ENCODE measurements around the gene FAM32A. TPM values are rescaled to one million over a fixed set of nuclear protein-coding genes. Genes with fewer than 3 reads are reported as not detected.

FAM32A gene
- total and polyA plus RNA-seq, 7 donors: 86.9 to 239 (median 93.8) TPM

DNA sequence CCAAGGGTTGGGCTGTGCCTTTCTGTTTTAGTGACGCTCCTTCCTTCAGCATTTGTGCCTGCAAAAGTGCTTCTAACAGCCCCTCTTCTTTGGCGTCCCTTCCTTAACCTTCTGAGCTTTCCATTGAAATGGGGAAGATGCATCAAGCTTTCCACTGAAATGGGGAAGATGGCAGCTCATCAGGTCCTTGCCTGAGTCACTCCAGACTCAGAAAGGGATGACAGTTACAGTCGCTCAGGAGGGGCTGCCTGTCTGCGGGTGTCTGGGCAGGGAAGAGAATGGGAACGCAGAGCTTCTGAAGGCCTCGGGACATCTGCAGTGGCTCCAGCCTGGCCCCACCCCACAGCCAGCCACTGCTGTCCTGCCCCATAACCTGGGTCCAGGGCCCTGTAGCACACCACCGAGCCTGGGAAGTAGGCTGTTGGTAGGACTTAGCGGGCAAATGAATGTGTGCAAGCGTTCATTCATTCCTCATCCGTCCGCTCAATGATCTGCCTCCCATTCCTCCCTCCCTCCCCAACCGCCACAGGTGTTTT, 22.3 kb downstream of the FAM32A start:
- Histone ChIP-seq H3K9me3 (no peaks in the 10 kb centered on the region), H3K27ac (no peak overlapping the region), H3K27me3 (no peaks in the 10 kb centered on the region), H3K4me3 (no peak overlapping the region), H3K36me3 (peaks cover 20 to 91% (median 53%) of the 10 kb centered on the region in 4 donors), H3K4me1 (peaks cover 0 to 7% (median 2%) of the 10 kb centered on the region in 4 donors)
- DNase-seq: peak; percentile 46
- intact Hi-C loops (cut with DNase I): no loop called here
- WGBS, 2 donors: 89 to 95% methylated on average over 12 of the region's 12 CpGs
- TF ChIP-seq POLR2A (IDR thresholded peaks at IDR 0.05) (no peak), EP300 (IDR thresholded peaks at IDR 0.05) (no peak), POLR2AphosphoS5 (IDR thresholded peaks at IDR 0.05) (no peak)
- TF ChIP-seq, protein P1, sequence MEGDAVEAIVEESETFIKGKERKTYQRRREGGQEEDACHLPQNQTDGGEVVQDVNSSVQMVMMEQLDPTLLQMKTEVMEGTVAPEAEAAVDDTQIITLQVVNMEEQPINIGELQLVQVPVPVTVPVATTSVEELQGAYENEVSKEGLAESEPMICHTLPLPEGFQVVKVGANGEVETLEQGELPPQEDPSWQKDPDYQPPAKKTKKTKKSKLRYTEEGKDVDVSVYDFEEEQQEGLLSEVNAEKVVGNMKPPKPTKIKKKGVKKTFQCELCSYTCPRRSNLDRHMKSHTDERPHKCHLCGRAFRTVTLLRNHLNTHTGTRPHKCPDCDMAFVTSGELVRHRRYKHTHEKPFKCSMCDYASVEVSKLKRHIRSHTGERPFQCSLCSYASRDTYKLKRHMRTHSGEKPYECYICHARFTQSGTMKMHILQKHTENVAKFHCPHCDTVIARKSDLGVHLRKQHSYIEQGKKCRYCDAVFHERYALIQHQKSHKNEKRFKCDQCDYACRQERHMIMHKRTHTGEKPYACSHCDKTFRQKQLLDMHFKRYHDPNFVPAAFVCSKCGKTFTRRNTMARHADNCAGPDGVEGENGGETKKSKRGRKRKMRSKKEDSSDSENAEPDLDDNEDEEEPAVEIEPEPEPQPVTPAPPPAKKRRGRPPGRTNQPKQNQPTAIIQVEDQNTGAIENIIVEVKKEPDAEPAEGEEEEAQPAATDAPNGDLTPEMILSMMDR (IDR thresholded peaks at IDR 0.05): no peak

DNA sequence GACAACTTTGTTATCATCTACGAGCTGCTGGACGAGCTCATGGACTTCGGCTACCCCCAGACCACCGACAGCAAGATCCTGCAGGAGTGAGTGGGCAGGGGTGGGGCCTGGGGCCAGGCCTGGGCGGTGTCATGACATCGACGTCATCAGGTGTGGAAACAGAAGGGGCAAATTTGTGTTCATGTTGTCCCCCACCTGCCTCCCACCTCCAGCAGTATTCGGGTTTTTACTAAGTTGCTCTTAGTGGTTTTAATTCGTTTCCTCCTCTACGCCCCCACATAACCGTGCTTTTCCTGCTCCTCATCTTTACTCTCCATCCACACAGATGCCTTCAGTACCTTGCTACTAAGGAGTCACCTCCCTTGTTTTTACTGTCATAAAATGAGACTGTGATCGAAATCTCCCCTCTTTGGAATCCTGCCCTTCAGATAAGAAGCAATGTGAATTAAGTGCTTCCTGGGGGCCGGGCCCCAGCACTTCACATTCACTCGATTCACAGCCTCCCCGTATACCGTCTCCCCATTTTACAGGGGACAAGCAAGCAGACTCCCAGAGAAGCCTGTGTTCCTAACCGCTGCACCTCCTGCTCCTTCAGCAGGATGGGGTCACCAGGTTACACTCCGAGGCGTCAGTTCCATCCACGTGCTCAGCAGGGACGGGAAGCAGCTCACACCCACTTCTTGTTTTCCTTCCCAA, 23.0 kb downstream of the FAM32A start:
- Histone ChIP-seq H3K27ac (no peak overlapping the region), H3K4me1 (peaks cover 0 to 7% (median 2%) of the 10 kb centered on the region in 4 donors), H3K36me3 (peaks cover 20 to 85% (median 47%) of the 10 kb centered on the region in 4 donors), H3K4me3 (no peak overlapping the region), H3K27me3 (no peaks in the 10 kb centered on the region), H3K9me3 (no peaks in the 10 kb centered on the region)
- TF ChIP-seq, protein P1 (IDR thresholded peaks at IDR 0.05): no peak
- TF ChIP-seq POLR2AphosphoS5 (IDR thresholded peaks at IDR 0.05) (no peak), EP300 (IDR thresholded peaks at IDR 0.05) (no peak), POLR2A (IDR thresholded peaks at IDR 0.05) (no peak)
- DNase-seq: peak; percentile 43
- WGBS, 2 donors: 83 to 91% methylated on average over 21 of the region's 21 CpGs
- intact Hi-C loops (cut with DNase I): no loop called here

DNA sequence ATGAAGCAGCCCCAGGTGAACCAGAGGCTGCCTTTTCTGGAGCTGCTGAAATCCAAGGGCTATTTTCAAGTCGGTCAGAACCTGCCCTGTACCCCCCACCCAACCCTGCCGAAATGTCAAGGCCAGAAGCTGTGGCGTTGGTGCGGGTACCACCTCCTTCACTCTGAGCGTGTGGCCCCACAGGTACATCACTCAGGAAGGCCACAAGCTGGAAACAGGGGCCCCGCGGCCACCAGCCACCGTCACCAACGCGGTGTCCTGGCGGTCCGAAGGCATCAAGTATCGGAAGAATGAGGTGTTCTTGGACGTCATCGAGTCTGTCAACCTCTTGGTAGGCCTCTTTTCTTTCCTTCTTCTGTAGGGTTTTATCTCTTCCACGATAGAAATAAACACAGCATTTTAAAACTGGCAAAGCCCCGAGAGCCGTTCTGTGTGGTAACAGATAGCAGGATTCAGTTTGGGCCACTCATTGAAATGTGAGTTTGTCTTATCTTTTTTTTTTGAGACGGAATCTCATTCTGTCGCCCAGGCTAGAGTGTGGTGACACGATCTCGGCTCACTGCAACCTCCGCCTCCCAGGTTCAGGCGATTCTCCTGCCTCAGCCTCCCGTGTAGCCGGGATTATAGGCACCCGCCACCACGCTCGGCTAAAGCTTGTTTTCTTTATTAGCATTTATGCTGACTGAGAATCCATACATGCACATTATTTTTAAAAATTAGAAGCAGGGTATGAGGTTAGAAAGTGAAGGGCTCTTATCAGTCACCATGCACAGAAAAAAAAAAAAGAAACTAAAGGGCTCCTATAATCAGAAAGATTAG, 23.8 kb downstream of the FAM32A start:
- DNase-seq: peak; percentile 40
- TF ChIP-seq POLR2A (IDR thresholded peaks at IDR 0.05) (no peak), EP300 (IDR thresholded peaks at IDR 0.05) (no peak), POLR2AphosphoS5 (IDR thresholded peaks at IDR 0.05) (no peak)
- TF ChIP-seq, protein P1 (IDR thresholded peaks at IDR 0.05): no peak
- no peaks in the 10 kb centered on the region for H3K9me3 ChIP-seq
- no peak overlapping the region for H3K4me3 ChIP-seq
- intact Hi-C loops (cut with DNase I): no loop called here
- H3K36me3 ChIP-seq: peaks cover 13 to 76% (median 39%) of the 10 kb centered on the region in 4 donors
- H3K27ac ChIP-seq: no peak overlapping the region
- no peaks in the 10 kb centered on the region for H3K27me3 ChIP-seq
- 95 to 96% methylated on average over 29 of the region's 29 CpGs for WGBS, 2 donors
- H3K4me1 ChIP-seq: peaks cover 0 to 7% (median 2%) of the 10 kb centered on the region in 4 donors

DNA sequence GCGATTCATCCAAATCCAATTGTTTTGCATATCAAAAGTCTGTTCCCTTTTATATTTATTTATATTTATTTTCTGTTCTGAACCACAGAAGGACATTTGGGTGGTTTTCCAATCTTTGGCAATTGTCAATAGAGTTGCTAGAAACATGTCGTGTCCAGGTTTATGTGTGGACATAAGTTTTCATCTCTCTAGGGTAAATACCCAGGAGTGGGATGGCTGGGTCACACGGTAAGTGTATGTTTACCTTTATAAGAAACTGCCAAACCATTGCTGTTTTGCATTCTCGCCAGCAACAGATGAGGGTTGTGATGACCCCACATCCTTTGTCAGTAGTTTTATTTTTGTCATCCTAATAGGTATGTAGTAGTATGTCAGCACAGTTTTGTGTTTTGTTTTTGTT, 25.0 kb downstream of the FAM32A start:
- Histone ChIP-seq H3K27me3 (no peaks in the 10 kb centered on the region), H3K4me3 (no peak overlapping the region), H3K36me3 (peaks cover 13 to 73% (median 33%) of the 10 kb centered on the region in 4 donors), H3K9me3 (no peaks in the 10 kb centered on the region), H3K4me1 (peaks cover 0 to 7% (median under 1%) of the 10 kb centered on the region in 4 donors), H3K27ac (no peak overlapping the region)
- TF ChIP-seq POLR2AphosphoS5 (IDR thresholded peaks at IDR 0.05): no peak
- TF ChIP-seq EP300 (IDR thresholded peaks at IDR 0.05): no peak
- TF ChIP-seq, protein P1 (IDR thresholded peaks at IDR 0.05): no peak
- TF ChIP-seq POLR2A (IDR thresholded peaks at IDR 0.05): no peak
- 89% methylated on average over 4 of the region's 4 CpGs for WGBS, 2 donors
- DNase-seq: peak; percentile 22
- intact Hi-C loops (cut with DNase I): no loop called here
